Loucy (cell line): Measurements from ENCODE around the gene VAV3.

Source experiments
- CTCF ChIP-seq: fragments of 200-600 bp; sonication (generic); conservative IDR thresholded peaks from 2 replicates; pipeline ENCODE4 v1.5.1; 2014; ENCODE audit warnings: mild to moderate bottlenecking, antibody characterized with exemption, low read length
- EZH2phosphoT487 ChIP-seq: fragments of 200-600 bp; IDR thresholded peaks from 2 replicates; pipeline ENCODE4 v1.6.1; 2018; ENCODE audit warnings: antibody characterized with exemption, mild to moderate bottlenecking, moderate library complexity, borderline replicate concordance

- TF ChIP-seq CTCF (no peak), EZH2phosphoT487 (no peak)
Observed at GRCh38 chr1:107895403-107896191, 69.4 kb downstream of the VAV3 start.
